ENCODE data around the gene IGFBP2.

DNA sequence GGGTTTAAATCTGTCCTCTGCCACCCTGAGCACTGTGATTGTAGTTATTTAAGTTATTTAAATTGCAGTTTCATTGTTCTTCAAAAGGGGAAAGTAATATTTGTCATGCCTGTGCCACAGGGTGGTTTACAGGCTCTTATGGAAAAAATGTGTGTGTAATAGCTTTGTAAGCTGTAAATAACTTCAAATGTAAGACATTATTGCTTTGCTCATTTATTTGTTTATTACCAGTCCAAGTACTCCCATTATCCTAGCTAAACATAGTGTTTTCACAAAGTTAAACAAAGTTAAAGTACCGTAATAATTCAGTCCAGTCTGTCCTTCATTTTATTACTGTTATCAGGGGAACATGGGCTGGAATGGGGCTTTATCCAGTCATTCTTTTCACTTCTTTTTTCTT, 43.4 kb upstream of the IGFBP2 start:
- TF ChIP-seq, protein P1, sequence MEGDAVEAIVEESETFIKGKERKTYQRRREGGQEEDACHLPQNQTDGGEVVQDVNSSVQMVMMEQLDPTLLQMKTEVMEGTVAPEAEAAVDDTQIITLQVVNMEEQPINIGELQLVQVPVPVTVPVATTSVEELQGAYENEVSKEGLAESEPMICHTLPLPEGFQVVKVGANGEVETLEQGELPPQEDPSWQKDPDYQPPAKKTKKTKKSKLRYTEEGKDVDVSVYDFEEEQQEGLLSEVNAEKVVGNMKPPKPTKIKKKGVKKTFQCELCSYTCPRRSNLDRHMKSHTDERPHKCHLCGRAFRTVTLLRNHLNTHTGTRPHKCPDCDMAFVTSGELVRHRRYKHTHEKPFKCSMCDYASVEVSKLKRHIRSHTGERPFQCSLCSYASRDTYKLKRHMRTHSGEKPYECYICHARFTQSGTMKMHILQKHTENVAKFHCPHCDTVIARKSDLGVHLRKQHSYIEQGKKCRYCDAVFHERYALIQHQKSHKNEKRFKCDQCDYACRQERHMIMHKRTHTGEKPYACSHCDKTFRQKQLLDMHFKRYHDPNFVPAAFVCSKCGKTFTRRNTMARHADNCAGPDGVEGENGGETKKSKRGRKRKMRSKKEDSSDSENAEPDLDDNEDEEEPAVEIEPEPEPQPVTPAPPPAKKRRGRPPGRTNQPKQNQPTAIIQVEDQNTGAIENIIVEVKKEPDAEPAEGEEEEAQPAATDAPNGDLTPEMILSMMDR (CRISPR knock-in tag; IDR thresholded peaks at IDR 0.05), result no peak
- TF ChIP-seq POLR2A (IDR thresholded peaks at IDR 0.05; ENCODE audit: insufficient read depth in 1 of 2, low read depth in 2 of 2, low read length in 2 of 2) (no peak), USF2 (IDR thresholded peaks at IDR 0.05; ENCODE audit: low read depth, low read length) (no peak), USF2 (CRISPR knock-in tag; IDR thresholded peaks at IDR 0.05; ENCODE audit: borderline replicate concordance) (no peak), NFATC3 (CRISPR knock-in tag; IDR thresholded peaks at IDR 0.05) (no peak), ZNF557 (CRISPR knock-in tag; IDR thresholded peaks at IDR 0.05) (no peak), NFRKB (IDR thresholded peaks at IDR 0.05) (no peak)
